Ascending aorta (tissue), 2 donors: ENCODE measurements around the gene BTBD17. TPM values are rescaled to one million over a fixed set of nuclear protein-coding genes. Genes with fewer than 3 reads are reported as not detected.

ENCODE experiments used
- DNase-seq, 2 donors: peaks; one replicate each; pipeline ENCODE4 v3.0.0-alpha.2; 2019; ENCODE audit warnings: low spot score in 2 of 2
- H3K27ac ChIP-seq, 2 donors: fragments of 200-600 bp; sonication (generic); one replicate each; pipeline ENCODE4 v1.5.1; 2016 to 2017; ENCODE audit warnings: mild to moderate bottlenecking in 1 of 2
- H3K27me3 ChIP-seq: fragments of 200-600 bp; sonication (generic); one replicate; pipeline ENCODE4 v1.5.1; 2017
- H3K36me3 ChIP-seq, 2 donors: fragments of 200-600 bp; sonication (generic); one replicate each; pipeline ENCODE4 v1.5.1; 2016
- H3K4me1 ChIP-seq, 2 donors: fragments of 200-600 bp; sonication (generic); one replicate each; pipeline ENCODE4 v1.5.1; 2016 to 2017; ENCODE audit warnings: mild to moderate bottlenecking in 1 of 2
- H3K4me3 ChIP-seq, 2 donors: fragments of 200-600 bp; sonication (generic); one replicate each; pipeline ENCODE4 v1.5.1; 2016 to 2017; ENCODE audit warnings: mild to moderate bottlenecking in 1 of 2
- H3K9me3 ChIP-seq, 2 donors: fragments of 200-600 bp; sonication (generic); one replicate each; pipeline ENCODE4 v1.5.1; 2016
- CTCF ChIP-seq, 3 experiments: fragments of 200-600 bp in 2 of 3; fragments of 450-650 bp in 1 of 3; sonication (generic) in 2 of 3; IDR thresholded peaks; one replicate each; pipeline ENCODE4 v1.5.1; 2016 to 2019; ENCODE audit warnings: antibody characterized with exemption in 3 of 3, mild to moderate bottlenecking in 1 of 3, moderate library complexity in 1 of 3
- intact Hi-C: fragments of 100-400 bp; cut with DNase I; formaldehyde crosslinking; loops from one replicate; pipeline ENCODE4 v1.15.1; 2023
- total RNA-seq: library from RNA; depleted of rRNA; stranded (reverse); fragments of >200 nt; gene quantifications from one replicate; pipeline ENCODE4 v1.1.0, GENCODE V29; 2016

Gene BTBD17
- total RNA-seq, 1 donor from 2014 or later = not detected

GRCh38 chr17:74359916-74360315 is 1.8 kb downstream of the BTBD17 start:
- peaks cover 19% of the 10 kb centered on the region for H3K27me3 ChIP-seq
- no peak for DNase-seq
- H3K36me3 ChIP-seq = no peaks in the 10 kb centered on the region
- peaks cover 0 to 5% of the 10 kb centered on the region in 2 donors for H3K4me1 ChIP-seq
- no peak overlapping the region for H3K4me3 ChIP-seq
- intact Hi-C loops = no loop called here
- no peak overlapping the region for H3K27ac ChIP-seq
- H3K9me3 ChIP-seq = no peaks in the 10 kb centered on the region
- TF ChIP-seq CTCF (IDR thresholded peaks at IDR 0.05) = no peak

- Histone ChIP-seq H3K9me3 (no peaks in the 10 kb centered on the region), H3K4me1 (peaks cover 0 to 5% of the 10 kb centered on the region in 2 donors), H3K27me3 (peaks cover 19% of the 10 kb centered on the region), H3K27ac (no peak overlapping the region), H3K36me3 (no peaks in the 10 kb centered on the region), H3K4me3 (no peak overlapping the region)
- no peak for TF ChIP-seq CTCF (IDR thresholded peaks at IDR 0.05)
- DNase-seq = no peak
- intact Hi-C loops = no loop called here
These were observed 3.0 kb downstream of the BTBD17 start for GRCh38 chr17:74358697-74359096.

- H3K4me3 ChIP-seq = peak overlapping the region; percentile 9 to 39
- peaks cover 19% of the 10 kb centered on the region for H3K27me3 ChIP-seq
- TF ChIP-seq CTCF (IDR thresholded peaks at IDR 0.05) = no peak
These were observed 4.2 kb downstream of the BTBD17 start for GRCh38 chr17:74357466-74357809.

GRCh38 chr17:74356646-74357465 is 4.8 kb downstream of the BTBD17 start:
- intact Hi-C loops = no loop called here
- H3K4me3 ChIP-seq = peak overlapping the region; percentile 26 to 39
- no peak for TF ChIP-seq CTCF (IDR thresholded peaks at IDR 0.05)
- peaks cover 17% of the 10 kb centered on the region for H3K27me3 ChIP-seq
- no peaks in the 10 kb centered on the region for H3K36me3 ChIP-seq
- DNase-seq = no peak
- H3K4me1 ChIP-seq = peaks cover 0 to 5% of the 10 kb centered on the region in 2 donors
- H3K27ac ChIP-seq = no peak overlapping the region
- H3K9me3 ChIP-seq = no peaks in the 10 kb centered on the region

More at GRCh38 chr17:74357466-74357809, 4.2 kb downstream of the BTBD17 start:
- no peaks in the 10 kb centered on the region for H3K9me3 ChIP-seq
- H3K36me3 ChIP-seq = no peaks in the 10 kb centered on the region
- DNase-seq = no peak
- H3K4me1 ChIP-seq = peaks cover 0 to 5% of the 10 kb centered on the region in 2 donors
- intact Hi-C loops = no loop called here
- H3K27ac ChIP-seq = no peak overlapping the region

- intact Hi-C loops = no loop called here
- Histone ChIP-seq H3K9me3 (no peaks in the 10 kb centered on the region), H3K27me3 (peaks cover 4% of the 10 kb centered on the region), H3K27ac (no peak overlapping the region), H3K4me1 (peaks cover 0 to 5% of the 10 kb centered on the region in 2 donors), H3K4me3 (no peak overlapping the region), H3K36me3 (no peaks in the 10 kb centered on the region)
- TF ChIP-seq CTCF (IDR thresholded peaks at IDR 0.05) = no peak
- DNase-seq = no peak
These were observed 6.6 kb downstream of the BTBD17 start for GRCh38 chr17:74355065-74355464.
